Measurements from ENCODE around the gene WARS2.

WARS2 gene

GRCh38 chr1:118987468-118988185 lies 152.8 kb downstream of the WARS2 start:
- TF ChIP-seq EGR1 (IDR thresholded peaks at IDR 0.05) (no peak), TEAD4 (IDR thresholded peaks at IDR 0.05) (no peak), FOXM1 (IDR thresholded peaks at IDR 0.05; ENCODE audit: borderline replicate concordance, low read depth) (no peak), CREB1 (IDR thresholded peaks at IDR 0.05; ENCODE audit: low read depth) (no peak), EP300 (IDR thresholded peaks at IDR 0.05; ENCODE audit: borderline replicate concordance) (no peak), YY1 (IDR thresholded peaks at IDR 0.05; ENCODE audit: low read depth) (no peak), TCF12 (IDR thresholded peaks at IDR 0.05; ENCODE audit: low read depth) (no peak), ZBTB7A (IDR thresholded peaks at IDR 0.05; ENCODE audit: low read depth) (no peak)
- TF ChIP-seq, protein P1, sequence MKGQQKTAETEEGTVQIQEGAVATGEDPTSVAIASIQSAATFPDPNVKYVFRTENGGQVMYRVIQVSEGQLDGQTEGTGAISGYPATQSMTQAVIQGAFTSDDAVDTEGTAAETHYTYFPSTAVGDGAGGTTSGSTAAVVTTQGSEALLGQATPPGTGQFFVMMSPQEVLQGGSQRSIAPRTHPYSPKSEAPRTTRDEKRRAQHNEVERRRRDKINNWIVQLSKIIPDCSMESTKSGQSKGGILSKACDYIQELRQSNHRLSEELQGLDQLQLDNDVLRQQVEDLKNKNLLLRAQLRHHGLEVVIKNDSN (IDR thresholded peaks at IDR 0.05): no peak

GRCh38 chr1:118986555-118987467 lies 153.6 kb downstream of the WARS2 start:
- TF ChIP-seq ZBTB7A (IDR thresholded peaks at IDR 0.05; ENCODE audit: low read depth) (no peak), FOXM1 (IDR thresholded peaks at IDR 0.05; ENCODE audit: borderline replicate concordance, low read depth) (no peak), REST (IDR thresholded peaks at IDR 0.05; ENCODE audit: low read depth) (no peak), NFIC (IDR thresholded peaks at IDR 0.05) (no peak)
- TF ChIP-seq, protein P1 (IDR thresholded peaks at IDR 0.05): no peak

DNA sequence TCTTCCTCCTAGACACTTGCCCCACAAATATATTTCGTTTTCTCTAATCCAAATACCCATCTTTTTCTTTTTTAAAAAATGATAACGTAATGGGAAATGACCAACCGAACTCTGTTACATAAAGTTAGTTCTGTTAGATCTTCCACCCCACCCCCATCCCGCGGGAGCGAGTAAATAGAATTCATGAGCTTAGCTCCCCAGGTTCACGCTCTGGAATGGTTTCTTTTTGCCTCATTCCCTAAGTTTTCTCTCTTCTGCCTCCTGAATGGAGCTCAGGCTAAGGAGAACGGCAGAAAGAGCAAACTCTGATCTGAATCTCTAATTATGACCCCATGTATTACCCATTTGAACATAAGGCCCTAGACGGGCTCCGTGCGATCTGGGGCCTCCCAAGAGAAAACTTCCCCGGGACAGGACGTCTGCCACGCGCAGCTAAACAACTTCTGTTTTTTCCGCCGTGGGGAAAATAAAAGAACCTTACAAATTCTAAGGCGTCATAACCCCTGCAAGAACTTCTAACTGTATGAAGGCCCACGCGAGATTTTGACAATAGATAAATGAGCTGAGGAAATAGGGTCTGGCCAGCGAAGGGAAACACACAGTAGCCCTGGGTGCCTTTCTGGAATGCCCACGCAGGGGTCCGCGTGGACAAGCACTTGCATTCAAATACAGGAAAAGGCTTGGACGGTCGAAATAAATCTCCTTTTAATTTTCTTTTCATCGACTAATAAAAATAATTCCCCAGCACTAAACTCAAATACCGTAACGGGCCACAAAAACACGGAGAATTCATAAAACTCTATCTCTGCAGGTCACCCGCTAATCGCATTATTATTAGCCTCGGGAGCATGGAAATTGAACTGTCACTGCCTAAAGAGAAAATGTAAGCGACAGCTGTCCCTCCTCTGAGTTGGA lies 154.6 kb downstream of the WARS2 start:
- TF ChIP-seq TAF1 (IDR thresholded peaks at IDR 0.05; ENCODE audit: low read depth) (no peak), NFIC (IDR thresholded peaks at IDR 0.05) (no peak), ZBTB7A (IDR thresholded peaks at IDR 0.05; ENCODE audit: low read depth) (no peak), YY1 (IDR thresholded peaks at IDR 0.05; ENCODE audit: low read depth) (no peak), TEAD4 (IDR thresholded peaks at IDR 0.05) (no peak), TCF12 (IDR thresholded peaks at IDR 0.05; ENCODE audit: low read depth) (no peak), CREB1 (IDR thresholded peaks at IDR 0.05; ENCODE audit: low read depth) (no peak), CEBPB (IDR thresholded peaks at IDR 0.05) (no peak), FOXM1 (IDR thresholded peaks at IDR 0.05; ENCODE audit: borderline replicate concordance, low read depth) (no peak), REST (IDR thresholded peaks at IDR 0.05; ENCODE audit: low read depth) (no peak), EP300 (IDR thresholded peaks at IDR 0.05; ENCODE audit: borderline replicate concordance) (no peak)
- TF ChIP-seq, protein P2, sequence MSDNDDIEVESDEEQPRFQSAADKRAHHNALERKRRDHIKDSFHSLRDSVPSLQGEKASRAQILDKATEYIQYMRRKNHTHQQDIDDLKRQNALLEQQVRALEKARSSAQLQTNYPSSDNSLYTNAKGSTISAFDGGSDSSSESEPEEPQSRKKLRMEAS (IDR thresholded peaks at IDR 0.05): no peak
- TF ChIP-seq, protein P1 (IDR thresholded peaks at IDR 0.05): no peak

DNA sequence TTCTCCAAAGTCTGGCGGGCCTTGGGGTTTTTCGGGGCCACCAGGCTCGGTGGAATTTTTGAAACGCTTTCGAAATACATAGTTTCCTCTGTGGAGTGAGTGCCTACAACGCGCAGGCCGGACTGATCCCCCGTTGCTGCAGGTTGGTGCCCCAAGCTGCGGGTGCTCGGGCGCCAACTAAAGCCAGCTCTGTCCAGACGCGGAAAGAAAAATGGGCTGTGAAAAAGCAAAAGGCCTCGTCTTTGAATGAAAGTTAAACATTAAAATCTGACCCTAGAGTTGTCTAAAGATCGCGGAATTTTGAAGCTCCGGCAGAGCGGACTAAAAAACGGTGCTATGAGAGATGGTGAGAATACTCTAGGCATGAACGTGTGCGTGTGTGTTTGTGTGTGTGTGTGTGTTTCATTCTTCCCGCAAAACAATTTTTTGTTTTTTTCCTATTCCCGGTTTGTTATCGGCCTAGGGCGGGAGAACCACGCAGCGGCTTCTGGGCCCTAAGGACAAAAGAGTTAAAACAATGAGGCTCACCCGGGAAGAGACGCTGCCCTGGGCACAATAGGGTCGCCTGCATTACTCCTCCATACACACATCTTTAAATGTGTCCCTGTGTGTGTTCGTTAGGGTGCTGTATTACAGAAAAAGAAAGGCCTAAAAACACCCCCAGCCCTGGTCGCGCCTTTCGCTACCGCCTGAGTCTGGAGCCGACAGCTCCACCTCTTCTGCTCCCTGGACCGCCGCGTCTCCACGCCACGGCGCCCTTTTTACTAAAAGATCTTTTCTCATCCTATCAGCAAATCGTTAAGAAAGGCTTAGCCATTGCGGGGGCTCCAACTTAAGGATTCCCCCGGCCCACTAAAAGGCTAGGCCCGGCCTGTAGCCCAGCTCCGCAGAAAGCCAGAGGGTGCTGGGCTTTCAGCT lies 155.5 kb downstream of the WARS2 start:
- no peak for TF ChIP-seq NFIC (IDR thresholded peaks at IDR 0.05)
- TF ChIP-seq TCF12 (IDR thresholded peaks at IDR 0.05; ENCODE audit: low read depth): no peak
- no peak for TF ChIP-seq FOXM1 (IDR thresholded peaks at IDR 0.05; ENCODE audit: borderline replicate concordance, low read depth)
- TF ChIP-seq EP300 (IDR thresholded peaks at IDR 0.05; ENCODE audit: borderline replicate concordance): no peak
